Endothelial cell (in vitro differentiated cells): ENCODE data around the gene CGB2. TPM values are rescaled to one million over a fixed set of nuclear protein-coding genes. Genes with fewer than 3 reads are reported as not detected.
"Not testable (repeated sequence)": the region's sequence is repeated elsewhere in the genome, so short reads cannot be mapped to it uniquely, and the experiment has no call there.

Experiments
- DNase-seq: peaks from one replicate; pipeline ENCODE4 v3.0.0; 2021; ENCODE audit warnings: low spot score
- H3K27ac Mint-ChIP-seq: one replicate; pipeline ENCODE4 v1.8.0; 2021; ENCODE audit warnings: mixed read lengths, inconsistent platforms; ENCODE audit not compliant: unreplicated experiment
- H3K27me3 Mint-ChIP-seq: one replicate; pipeline ENCODE4 v1.8.0; 2021; ENCODE audit warnings: mild to moderate bottlenecking, moderate library complexity, mixed read lengths, inconsistent platforms; ENCODE audit not compliant: unreplicated experiment
- H3K36me3 Mint-ChIP-seq: one replicate; pipeline ENCODE4 v1.8.0; 2021; ENCODE audit warnings: mild to moderate bottlenecking, low read depth, mixed read lengths, inconsistent platforms; ENCODE audit not compliant: unreplicated experiment
- H3K4me1 Mint-ChIP-seq: one replicate; pipeline ENCODE4 v1.8.0; 2021; ENCODE audit warnings: mild to moderate bottlenecking, mixed read lengths, inconsistent platforms; ENCODE audit not compliant: unreplicated experiment
- H3K4me3 Mint-ChIP-seq: one replicate; pipeline ENCODE4 v1.8.0; 2021; ENCODE audit warnings: mild to moderate bottlenecking, mixed read lengths, inconsistent platforms; ENCODE audit not compliant: unreplicated experiment
- H3K9me3 Mint-ChIP-seq: one replicate; pipeline ENCODE4 v1.8.0; 2021; ENCODE audit warnings: mixed read lengths, inconsistent platforms; ENCODE audit not compliant: unreplicated experiment
- CTCF ChIP-seq: fragments of 200-600 bp; sonication (generic); IDR thresholded peaks from one replicate; pipeline ENCODE4 v1.5.0; 2021; ENCODE audit warnings: antibody characterized with exemption; ENCODE audit not compliant: unreplicated experiment
- total RNA-seq: library from RNA; stranded (reverse); fragmentation: NEBNext Ultra II Directional; extraction: Animal tissue kit (Norgen Biotek cat#: 25700); gene quantifications from one replicate; pipeline ENCODE4 v1.2.1, GENCODE V29; 2021; ENCODE audit not compliant: unreplicated experiment

The CGB2 gene
- total RNA-seq, 1 donor from 2014 or later = not detected

- Mint-ChIP-seq H3K9me3 (no peaks in the 10 kb centered on the region), H3K4me1 (peaks cover 4% of the 10 kb centered on the region), H3K27me3 (peaks cover 9% of the 10 kb centered on the region), H3K4me3 (peak overlapping the region; percentile 75), H3K27ac (peak overlapping the region; percentile 26), H3K36me3 (no peaks in the 10 kb centered on the region)
- DNase-seq = peak; percentile 71
- no peak for TF ChIP-seq CTCF
These were observed 12.3 kb upstream of the CGB2 start for GRCh38 chr19:49019242-49019932.

GRCh38 chr19:49020342-49020741 lies 11.3 kb upstream of the CGB2 start:
- H3K9me3 Mint-ChIP-seq = no peaks in the 10 kb centered on the region
- peaks cover 9% of the 10 kb centered on the region for H3K27me3 Mint-ChIP-seq
- no peak overlapping the region for H3K27ac Mint-ChIP-seq
- DNase-seq = no peak
- no peak for TF ChIP-seq CTCF
- no peak overlapping the region for H3K4me3 Mint-ChIP-seq
- H3K36me3 Mint-ChIP-seq = no peaks in the 10 kb centered on the region
- H3K4me1 Mint-ChIP-seq = peaks cover 4% of the 10 kb centered on the region

- no peak for DNase-seq
These were observed 10.5 kb upstream of the CGB2 start for GRCh38 chr19:49020931-49021895.

GRCh38 chr19:49022116-49022515 lies 9.6 kb upstream of the CGB2 start:
- Mint-ChIP-seq H3K9me3 (no peaks in the 10 kb centered on the region), H3K27me3 (peaks cover 8% of the 10 kb centered on the region), H3K4me3 (no peak overlapping the region), H3K4me1 (peaks cover 4% of the 10 kb centered on the region), H3K27ac (no peak overlapping the region), H3K36me3 (no peaks in the 10 kb centered on the region)
- no peak for TF ChIP-seq CTCF
- DNase-seq = no peak

More at GRCh38 chr19:49020931-49021895, 10.5 kb upstream of the CGB2 start:
- peaks cover 4% of the 10 kb centered on the region for H3K4me1 Mint-ChIP-seq
- H3K27me3 Mint-ChIP-seq = peaks cover 10% of the 10 kb centered on the region
- no peaks in the 10 kb centered on the region for H3K9me3 Mint-ChIP-seq
- no peak overlapping the region for H3K4me3 Mint-ChIP-seq
- no peak overlapping the region for H3K27ac Mint-ChIP-seq
- no peaks in the 10 kb centered on the region for H3K36me3 Mint-ChIP-seq
- TF ChIP-seq CTCF = no peak

- H3K36me3 Mint-ChIP-seq, H3K27ac Mint-ChIP-seq, H3K4me3 Mint-ChIP-seq, H3K27me3 Mint-ChIP-seq, H3K9me3 Mint-ChIP-seq, H3K4me1 Mint-ChIP-seq, DNase-seq: not testable (repeated sequence)
These were observed 7.5 kb upstream of the CGB2 start, which contains the start of gene CGB3 for GRCh38 chr19:49024233-49024632. Gene CGB3 (minus strand): TSS chr19:49024333. CDS start chr19:49023971, 362 bp downstream.

GRCh38 chr19:49025088-49025487 lies 6.6 kb upstream of the CGB2 start:
- H3K9me3 Mint-ChIP-seq, H3K27me3 Mint-ChIP-seq, H3K4me3 Mint-ChIP-seq, H3K36me3 Mint-ChIP-seq, DNase-seq, H3K27ac Mint-ChIP-seq, H3K4me1 Mint-ChIP-seq: not testable (repeated sequence)

- not testable (repeated sequence) for H3K27me3 Mint-ChIP-seq, DNase-seq, H3K9me3 Mint-ChIP-seq, H3K4me1 Mint-ChIP-seq, H3K27ac Mint-ChIP-seq, H3K36me3 Mint-ChIP-seq, H3K4me3 Mint-ChIP-seq
These were observed 6.1 kb upstream of the CGB2 start for GRCh38 chr19:49025599-49025998.

- not testable (repeated sequence) for H3K4me3 Mint-ChIP-seq, H3K27me3 Mint-ChIP-seq, H3K27ac Mint-ChIP-seq, H3K9me3 Mint-ChIP-seq, H3K4me1 Mint-ChIP-seq, H3K36me3 Mint-ChIP-seq, DNase-seq
These were observed 3.0 kb upstream of the CGB2 start for GRCh38 chr19:49028686-49029085.
